GM21737 (cell line): ENCODE measurements around the gene HIGD1A.

Source experiments
- ATAC-seq: cut with Tn5 transposase; IDR thresholded peaks from one replicate; pipeline ENCODE4 v1.9.1; 2021; ENCODE audit warnings: mild to moderate bottlenecking, moderate library complexity; ENCODE audit not compliant: unreplicated experiment

HIGD1A gene

GRCh38 chr3:42801784-42802183, 2.5 kb downstream of the HIGD1A start:
- ATAC-seq: no peak

- no peak for ATAC-seq
Measured at GRCh38 chr3:42801048-42801620, 3.2 kb downstream of the HIGD1A start.

- no peak for ATAC-seq
Measured at GRCh38 chr3:42800251-42800650, 4.0 kb downstream of the HIGD1A start.

- ATAC-seq: no peak
Measured at GRCh38 chr3:42799376-42799775, 4.9 kb downstream of the HIGD1A start.

GRCh38 chr3:42796332-42796885, 7.9 kb downstream of the HIGD1A start:
- no peak for ATAC-seq

GRCh38 chr3:42795621-42796181, 8.6 kb downstream of the HIGD1A start:
- ATAC-seq: no peak

GRCh38 chr3:42790714-42791229, 13.5 kb downstream of the HIGD1A start:
- ATAC-seq: no peak

- ATAC-seq: no peak
Measured at GRCh38 chr3:42786631-42787030, 17.7 kb downstream of the HIGD1A start.

- no peak for ATAC-seq
Measured at GRCh38 chr3:42786212-42786611, 18.1 kb downstream of the HIGD1A start.

GRCh38 chr3:42780892-42781700, 23.2 kb downstream of the HIGD1A start:
- ATAC-seq: peak; percentile 68

- no peak for ATAC-seq
Measured at GRCh38 chr3:42780398-42780797, 23.9 kb downstream of the HIGD1A start.

- no peak for ATAC-seq
Measured at GRCh38 chr3:42778644-42779043, 25.6 kb downstream of the HIGD1A start.

- no peak for ATAC-seq
Measured at GRCh38 chr3:42773409-42773751, 30.9 kb downstream of the HIGD1A start.

GRCh38 chr3:42772670-42773408, 31.5 kb downstream of the HIGD1A start, which contains the start of gene CCDC13:
Gene CCDC13 (minus strand): TSS chr3:42773253. CDS start chr3:42758345, 14,908 bp downstream.
- ATAC-seq: peak; percentile 96

- ATAC-seq: no peak
Measured at GRCh38 chr3:42771271-42771670, 33.0 kb downstream of the HIGD1A start.

GRCh38 chr3:42769477-42770131, 34.7 kb downstream of the HIGD1A start:
- ATAC-seq: no peak

GRCh38 chr3:42764561-42765295, 39.6 kb downstream of the HIGD1A start:
- no peak for ATAC-seq

- ATAC-seq: no peak
Measured at GRCh38 chr3:42764115-42764514, 40.2 kb downstream of the HIGD1A start.

- no peak for ATAC-seq
Measured at GRCh38 chr3:42763021-42763420, 41.3 kb downstream of the HIGD1A start.
